ENCODE results near the gene CDKAL1.
"Not testable (repeated sequence)": the region's sequence is repeated elsewhere in the genome, so short reads cannot be mapped to it uniquely, and the experiment has no call there.

Gene CDKAL1

DNA sequence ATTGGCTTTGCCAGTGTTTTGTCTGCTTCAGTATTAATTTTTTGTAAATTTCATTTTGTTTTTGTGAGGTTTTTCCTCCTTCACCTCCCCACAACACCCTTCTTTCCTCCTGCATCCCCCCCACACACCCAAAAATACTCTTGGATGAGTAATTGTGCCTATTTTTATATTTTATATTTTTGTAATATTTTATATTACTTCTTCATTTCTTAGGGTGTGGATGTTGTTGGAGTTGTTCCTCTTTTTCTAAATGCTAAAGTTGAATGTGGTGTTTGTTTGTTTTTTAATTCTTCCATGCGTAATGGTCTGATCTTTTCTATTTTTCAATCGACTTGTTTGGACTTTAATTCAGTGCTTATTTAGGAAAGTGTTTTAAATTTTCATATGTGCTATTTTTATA is 638.8 kb downstream of the CDKAL1 start:
- DNase-seq (ENCODE audit: low read depth in 2 of 2) = no peak

DNA sequence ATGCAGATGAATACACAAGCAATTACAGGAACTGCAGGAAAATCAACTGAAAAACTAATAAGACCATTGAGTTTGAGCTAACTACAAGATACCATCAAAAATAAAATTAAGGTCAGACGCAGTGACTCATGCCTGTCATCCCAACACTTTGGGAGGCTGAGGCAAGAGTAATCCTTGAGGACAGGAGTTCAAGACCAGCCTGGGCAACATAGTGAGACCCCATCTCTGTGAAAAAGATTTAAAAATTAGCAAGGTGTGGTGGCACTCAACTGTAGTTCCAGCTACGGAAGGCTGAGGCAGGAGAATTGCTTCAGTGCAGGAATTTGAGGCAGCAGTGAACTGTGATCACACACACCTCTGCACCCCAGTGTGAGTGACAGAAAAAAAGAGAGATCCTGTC is 639.4 kb downstream of the CDKAL1 start:
- DNase-seq (ENCODE audit: low read depth in 2 of 2) = no peak

DNA sequence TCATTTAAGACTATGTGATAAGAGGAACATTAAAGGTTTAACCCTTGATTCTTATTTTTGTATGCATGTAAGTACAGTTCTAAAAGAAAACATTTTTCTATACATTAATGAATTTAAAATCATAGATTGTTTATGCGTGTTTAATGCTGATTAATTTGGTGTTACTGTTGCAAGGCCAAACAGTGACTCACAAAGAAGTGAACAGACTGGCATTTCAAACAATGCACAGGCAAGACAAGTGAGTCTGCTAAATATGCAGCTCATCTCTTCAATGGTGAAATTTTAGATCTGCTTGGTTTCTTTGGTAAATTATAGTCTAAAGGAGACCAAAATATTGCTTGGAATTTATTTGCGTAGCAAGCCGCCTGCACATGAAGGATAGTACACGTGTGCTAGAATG is 641.9 kb downstream of the CDKAL1 start:
- no peak for DNase-seq (ENCODE audit: low read depth in 2 of 2)

DNA sequence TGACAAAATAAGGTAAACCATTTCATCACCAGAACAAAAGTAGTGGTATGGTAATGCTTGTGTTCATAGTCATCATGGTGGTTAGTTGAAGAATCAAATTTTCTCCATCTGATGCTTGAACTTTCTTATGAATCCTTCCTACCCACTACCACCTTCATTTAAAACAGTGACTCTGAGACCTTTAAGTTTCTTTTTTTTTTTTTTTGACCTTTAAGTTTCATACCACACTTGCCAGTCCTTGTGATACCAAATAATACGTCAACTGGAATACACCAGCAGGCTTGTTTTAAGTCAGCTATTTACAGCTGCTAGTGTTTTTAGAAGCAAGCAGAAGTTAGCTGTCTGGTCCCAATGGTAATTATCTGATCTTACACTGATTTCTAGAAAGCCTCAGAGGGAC is 645.9 kb downstream of the CDKAL1 start:
- no peak for DNase-seq (ENCODE audit: low read depth in 2 of 2)

DNA sequence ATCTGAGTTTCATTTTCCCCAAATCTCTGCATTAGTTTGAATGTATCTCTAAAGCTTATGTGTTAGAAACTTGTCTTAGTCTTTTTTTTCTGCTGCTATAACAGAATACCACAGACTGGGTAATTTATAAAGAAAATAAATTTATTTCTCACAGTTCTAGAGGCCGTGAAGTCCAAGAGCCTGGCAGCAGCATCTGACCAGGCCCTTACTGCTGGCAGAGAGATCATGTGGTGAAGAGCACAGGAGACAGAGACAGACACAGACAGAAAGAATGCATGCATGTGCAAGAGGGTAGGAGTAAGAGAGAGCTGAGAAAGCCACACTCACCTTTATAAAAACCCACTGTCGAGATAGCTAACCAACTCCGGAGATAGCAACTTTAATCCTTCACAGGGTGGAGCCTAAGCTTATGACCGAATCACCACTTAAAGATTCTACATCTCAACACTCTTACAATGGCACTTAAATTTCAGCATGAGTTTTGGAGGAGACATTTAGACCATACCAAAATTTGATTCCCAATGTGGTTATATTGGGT is 646.6 kb downstream of the CDKAL1 start:
- DNase-seq (ENCODE audit: low read depth in 2 of 2) = no peak

DNA sequence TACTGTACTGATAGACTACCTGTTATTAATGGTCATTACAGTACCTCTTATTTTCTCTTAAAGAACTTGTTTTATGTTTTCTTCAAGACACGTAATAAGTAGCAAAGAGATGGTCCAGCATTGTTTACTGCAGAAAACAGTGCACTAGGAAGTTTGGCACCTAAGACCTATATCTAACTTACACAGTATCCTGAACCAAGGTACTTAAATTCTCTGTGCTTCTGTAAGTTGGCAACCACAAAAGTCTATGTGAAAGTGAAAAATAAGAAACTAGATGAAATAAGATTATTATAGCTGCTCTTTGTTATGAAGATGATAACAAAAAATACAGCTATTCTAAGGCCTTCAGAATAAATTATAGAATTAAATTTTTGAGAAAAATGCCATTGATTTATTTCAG is 647.6 kb downstream of the CDKAL1 start:
- no peak for DNase-seq (ENCODE audit: low read depth in 2 of 2)

DNA sequence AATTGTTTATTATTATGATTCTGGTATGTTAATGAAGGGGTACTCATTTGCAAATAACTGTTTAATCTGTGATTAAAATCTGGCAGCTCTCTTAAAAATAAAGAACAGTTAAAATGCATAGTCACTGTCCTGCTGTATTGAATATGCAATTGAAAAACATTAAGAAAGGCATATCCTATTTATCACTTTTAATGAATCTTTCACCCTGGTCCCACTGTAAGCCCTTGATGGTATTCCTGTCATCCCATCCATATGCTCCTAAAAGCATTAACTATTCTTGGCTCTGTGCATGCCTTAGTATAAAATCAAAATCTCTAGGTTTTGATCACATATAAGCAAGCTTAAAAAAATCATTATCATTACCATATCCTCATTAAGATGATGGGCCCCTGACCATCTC is 648.3 kb downstream of the CDKAL1 start:
- DNase-seq (ENCODE audit: low read depth in 2 of 2) = no peak

DNA sequence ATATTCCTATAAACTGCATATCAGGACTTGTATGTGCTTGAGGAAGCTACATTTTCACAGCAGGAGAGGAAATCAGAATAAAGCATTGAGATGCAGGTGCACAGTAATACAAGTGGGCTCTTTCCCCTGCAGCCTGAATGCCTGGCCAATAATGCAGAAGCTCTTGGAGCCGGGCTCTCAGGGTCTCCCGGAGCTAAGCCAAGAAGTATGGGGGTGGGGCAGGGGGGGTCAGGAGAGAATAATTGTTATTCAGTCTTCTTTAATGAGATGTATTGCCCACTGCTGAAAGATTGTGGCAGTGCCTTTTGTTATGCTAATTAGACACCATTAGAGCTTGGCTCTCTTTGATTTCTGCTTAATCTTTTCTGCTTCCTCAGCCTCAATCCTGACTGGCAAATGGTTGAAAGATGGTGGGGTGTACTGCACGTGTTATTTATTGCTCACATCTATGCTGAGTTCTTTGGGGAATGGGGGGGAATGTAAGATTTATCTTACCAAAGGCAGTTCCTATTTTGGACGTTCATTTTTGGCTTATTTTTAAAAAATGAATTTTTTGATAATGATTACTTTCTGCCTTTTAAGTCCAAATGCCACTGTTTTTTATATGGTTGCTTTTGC is 651.7 kb downstream of the CDKAL1 start:
- DNase-seq (ENCODE audit: low read depth in 2 of 2) = no peak

DNA sequence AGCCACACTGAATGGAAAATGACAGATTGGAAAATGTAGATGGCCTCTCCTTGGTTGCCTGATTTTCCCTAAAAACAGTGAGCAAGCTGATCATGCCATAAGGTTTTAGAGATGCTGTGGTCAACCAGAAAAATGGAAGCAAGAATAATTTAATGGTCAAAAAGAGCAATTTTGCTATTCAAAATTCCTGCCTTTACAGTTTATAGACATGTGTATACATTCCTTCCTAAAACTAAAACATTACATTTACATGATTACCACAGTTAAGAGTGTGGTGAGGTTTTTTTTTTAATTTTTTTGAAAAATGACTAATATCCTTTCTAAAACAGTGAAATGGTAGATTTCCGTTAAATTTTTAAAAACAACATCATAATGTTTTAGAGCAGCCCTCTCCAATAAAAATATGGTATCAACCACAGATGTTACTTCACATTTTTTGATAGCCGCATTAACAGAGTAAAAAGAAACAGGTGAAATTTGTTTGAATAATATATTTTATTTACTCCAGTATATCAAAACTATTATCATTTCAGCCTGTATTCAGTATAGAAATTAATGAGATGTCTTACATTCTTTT is 652.3 kb downstream of the CDKAL1 start:
- no peak for DNase-seq (ENCODE audit: low read depth in 2 of 2)

DNA sequence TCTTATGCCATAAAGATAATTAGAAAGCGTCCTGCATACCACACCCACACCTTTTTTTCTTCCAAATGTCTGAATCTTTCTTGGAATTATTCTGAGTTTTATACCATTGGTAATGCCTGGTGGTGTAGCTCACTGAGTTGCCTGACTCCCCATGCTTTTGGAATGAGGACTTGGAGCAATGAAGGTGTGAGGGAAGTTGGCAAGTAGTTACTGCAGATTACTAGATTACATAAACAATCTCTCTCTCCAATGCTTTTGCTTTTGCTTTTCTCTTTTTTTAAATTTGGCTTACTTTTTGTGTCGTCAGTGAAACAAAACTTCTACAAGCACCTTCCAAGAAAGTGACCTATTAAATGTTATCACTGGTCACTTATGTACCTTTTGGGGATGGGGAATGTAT is 653.2 kb downstream of the CDKAL1 start:
- no peak for DNase-seq (ENCODE audit: low read depth in 2 of 2)

DNA sequence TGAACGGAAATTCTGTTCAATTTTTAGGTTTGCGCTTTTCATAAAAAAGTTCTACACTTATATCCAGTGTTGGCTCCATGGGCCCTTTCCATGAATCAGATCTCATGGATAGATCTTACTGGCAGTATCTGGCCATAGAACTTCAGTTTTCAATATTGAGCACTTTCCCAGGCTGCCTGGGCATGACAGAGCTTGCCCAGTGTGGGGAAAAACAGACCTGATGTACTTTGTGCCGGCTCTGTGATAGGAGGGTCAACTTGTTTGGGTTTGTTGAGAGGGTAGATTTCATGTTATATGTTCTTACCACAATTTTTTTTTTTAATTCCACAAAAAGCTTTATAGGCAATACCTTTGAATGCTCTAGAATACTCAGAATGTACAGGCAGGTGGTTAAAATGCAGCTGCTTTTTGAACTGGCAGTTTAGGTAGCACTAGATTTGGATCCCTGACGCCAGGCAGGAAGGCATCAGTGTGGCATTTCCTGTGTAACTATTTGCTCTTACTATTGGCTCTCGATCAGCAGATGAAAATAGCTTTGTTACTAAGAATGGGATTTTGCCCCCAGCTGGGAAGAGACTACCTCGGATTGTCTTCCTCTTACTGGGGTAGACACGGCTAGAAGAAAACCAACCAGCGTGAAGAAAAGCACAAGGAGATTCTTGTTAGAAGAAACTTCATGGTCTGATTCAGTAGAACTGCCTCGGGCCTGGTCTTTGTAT is 654.4 kb downstream of the CDKAL1 start:
- DNase-seq (ENCODE audit: low read depth in 2 of 2) = no peak

DNA sequence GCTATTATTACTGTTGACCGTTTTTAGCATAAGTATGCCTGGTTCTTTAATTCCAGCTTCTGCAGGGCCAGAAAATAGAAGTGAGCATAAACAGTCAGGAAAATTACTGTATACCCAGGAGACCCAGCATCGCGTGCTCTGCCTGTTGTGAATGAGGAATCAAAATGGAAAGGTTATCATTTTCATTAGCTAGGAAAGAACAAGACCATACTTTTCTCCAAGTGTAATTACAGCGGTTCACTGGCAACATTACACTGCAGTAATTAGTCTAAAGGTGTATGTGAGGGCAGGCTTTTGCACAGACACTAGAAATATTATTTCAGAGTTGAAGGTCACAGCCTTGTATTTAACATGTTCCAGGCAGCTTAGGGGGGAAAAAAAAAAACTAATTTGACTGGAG is 655.5 kb downstream of the CDKAL1 start:
- DNase-seq (ENCODE audit: low read depth in 2 of 2) = no peak

DNA sequence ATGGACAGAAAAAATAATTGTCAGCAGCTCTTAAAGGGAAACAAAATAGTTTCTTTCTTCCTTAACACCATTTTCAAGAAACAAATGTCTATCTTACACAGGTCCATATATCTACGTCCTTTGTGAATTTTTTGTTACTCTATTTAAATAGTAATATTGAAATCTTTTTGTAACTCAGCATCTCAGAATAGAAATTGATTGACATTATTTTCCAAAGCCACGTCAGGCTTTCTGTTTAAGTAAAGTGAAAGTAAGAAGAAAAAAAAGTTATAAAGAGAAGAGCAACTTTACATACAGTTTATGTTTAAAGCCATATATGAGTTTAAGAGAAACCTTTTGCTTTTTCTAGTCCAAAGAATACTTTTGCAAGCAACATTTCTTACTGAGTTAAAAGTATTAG is 656.4 kb downstream of the CDKAL1 start:
- no peak for DNase-seq (ENCODE audit: low read depth in 2 of 2)

DNA sequence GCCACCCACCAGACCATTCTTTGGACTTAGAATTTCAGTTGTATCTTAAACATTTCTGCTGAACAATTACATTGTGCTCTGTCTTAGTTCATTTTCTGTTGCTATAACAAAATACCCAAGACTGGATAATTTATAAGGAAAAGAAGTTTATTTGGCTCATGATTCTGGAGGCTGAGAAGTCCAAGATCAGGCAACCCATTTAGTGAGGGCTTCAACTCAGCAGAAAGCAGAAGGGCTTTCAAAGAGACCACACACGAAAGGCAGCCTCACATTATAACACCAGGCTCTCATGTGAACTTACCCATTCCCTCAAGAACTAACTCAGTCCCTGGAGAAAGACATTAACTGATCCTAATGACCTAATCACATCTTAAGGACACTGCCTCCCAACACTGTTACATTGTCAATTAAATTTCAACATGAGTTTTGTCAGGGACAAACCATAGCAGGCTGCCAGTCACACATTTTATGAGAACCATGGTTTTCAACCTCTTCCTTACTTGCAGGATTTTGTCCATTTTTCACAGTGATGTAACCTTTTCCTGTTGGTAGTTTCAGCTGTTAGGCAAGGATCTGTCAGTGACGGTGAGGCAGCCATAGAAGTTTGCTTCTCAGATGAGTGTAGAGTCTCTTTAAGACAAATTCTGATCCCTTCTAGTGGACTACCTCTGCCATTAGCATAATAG is 659.7 kb downstream of the CDKAL1 start:
- no peak for DNase-seq (ENCODE audit: low read depth in 2 of 2)

DNA sequence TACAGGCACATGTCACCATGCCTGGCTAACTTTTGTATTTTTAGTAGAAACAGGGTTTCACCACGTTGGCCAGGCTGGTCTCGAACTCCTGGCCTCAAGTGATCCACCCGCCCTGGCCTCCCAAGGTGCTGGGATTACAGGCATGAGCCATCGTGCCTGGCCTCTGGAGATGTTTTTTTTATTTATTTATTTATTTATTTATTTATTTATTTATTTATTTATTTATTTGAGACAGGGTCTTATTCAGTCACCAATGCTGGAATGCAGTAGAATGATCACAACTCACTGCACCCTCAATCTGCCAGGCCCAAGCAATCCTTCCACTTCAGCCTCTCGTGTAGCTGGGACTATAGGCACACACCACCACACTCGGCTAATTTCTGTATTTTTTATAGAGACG is 661.0 kb downstream of the CDKAL1 start:
- not testable (repeated sequence) for DNase-seq (ENCODE audit: low read depth in 2 of 2)

DNA sequence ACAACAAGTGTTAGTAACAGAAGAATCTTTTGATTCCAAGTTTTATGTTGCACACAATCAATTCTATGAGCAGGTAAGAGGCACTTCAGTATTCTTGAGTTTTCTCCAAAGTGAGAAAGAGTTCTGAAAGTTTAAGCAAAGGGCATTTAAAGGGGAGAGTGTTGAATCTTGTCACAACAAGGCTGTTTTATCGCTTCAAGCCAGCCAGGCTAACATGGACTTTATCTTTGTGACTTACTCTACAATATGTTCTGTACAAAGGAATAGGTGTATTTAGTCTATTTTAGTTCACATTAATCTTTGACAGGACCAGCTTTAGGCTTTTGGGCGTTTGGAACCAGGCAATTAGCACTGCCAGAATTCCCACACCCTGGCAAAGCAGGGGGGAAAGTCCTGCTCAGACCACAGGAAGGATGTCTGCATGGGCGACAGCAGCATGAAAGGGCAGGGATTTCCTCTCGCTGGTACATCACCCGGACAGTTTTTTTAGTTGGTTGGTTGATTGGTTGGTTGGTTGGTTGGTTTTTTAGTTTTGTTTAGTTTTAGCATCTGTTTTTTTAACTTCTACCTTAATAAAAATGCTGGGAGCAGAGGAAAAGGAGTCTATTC is 663.9 kb downstream of the CDKAL1 start:
- DNase-seq (ENCODE audit: low read depth in 2 of 2) = no peak

DNA sequence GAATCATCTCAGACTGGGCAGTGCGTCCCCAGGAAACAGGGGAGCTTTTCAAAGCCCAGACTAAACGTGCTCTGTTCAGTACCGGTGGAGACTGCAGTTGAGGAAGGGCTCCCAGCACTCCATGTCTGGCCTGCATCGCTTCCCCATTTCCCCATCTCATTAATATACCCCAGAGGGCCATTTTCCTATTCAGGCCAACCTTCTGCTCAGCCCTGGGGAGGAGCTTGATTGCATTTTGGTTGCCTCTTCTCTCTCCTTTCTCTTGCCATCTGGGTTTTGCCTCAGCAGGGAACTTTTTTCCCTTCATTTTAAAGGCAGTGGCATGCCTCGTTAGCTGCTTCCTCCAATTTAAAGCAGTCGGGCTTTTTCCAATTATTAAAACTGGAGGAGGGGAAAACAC is 665.0 kb downstream of the CDKAL1 start:
- DNase-seq (ENCODE audit: low read depth in 2 of 2) = no peak

DNA sequence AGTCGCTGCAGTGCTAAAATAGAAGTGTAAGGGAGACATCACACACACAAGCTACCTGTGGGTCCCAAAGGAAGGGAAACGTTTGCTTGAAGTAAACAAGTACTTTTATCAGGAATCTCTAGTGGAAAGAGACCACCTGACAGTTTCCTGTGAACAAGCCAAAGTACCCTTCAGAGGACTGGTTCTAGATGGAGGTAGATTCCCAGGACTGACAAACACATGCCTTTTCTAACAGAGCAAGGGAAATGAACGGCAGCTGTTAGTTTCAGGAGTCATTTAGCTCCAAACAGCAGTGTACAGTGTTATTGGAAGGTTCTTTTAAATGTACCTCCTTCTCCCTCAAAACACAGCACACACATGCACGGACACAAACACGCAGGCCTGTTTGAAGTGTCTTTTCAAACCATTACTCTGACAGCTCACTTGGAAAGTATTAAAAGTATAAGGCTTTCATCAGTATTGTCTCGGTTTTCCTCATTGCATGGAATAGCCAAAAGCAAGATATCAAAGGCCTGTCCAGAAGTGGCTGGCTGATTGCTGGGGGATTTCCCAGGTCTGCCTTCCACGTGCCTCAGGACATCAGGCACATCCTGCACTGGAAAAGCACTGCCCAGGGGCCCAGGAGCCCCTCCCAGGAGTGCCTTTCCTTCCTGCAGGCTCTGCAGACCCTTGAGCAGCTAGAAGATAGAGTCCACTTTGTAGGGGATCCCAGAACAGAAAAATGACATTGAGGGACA is 666.0 kb downstream of the CDKAL1 start:
- no peak for DNase-seq (ENCODE audit: low read depth in 2 of 2)

DNA sequence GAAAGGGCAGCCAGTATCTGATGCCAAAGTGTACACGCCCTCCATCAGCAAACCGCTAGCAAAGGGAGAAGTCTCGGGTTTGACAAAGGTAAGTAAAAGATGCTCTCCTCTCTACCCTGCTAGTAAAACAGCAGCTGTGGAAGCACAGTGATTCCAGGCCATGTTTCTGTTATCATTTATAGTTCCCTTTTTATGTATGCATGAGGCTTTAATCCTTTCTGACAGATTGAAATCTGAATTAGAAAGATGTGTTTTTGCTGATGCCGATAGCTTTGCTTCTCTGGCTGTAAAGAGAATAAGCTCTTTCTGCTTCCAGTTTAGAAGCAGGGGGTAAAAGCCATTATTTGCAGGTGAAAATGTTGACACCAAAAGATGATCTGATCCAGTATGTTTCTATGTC is 666.9 kb downstream of the CDKAL1 start:
- DNase-seq (ENCODE audit: low read depth in 2 of 2) = no peak

DNA sequence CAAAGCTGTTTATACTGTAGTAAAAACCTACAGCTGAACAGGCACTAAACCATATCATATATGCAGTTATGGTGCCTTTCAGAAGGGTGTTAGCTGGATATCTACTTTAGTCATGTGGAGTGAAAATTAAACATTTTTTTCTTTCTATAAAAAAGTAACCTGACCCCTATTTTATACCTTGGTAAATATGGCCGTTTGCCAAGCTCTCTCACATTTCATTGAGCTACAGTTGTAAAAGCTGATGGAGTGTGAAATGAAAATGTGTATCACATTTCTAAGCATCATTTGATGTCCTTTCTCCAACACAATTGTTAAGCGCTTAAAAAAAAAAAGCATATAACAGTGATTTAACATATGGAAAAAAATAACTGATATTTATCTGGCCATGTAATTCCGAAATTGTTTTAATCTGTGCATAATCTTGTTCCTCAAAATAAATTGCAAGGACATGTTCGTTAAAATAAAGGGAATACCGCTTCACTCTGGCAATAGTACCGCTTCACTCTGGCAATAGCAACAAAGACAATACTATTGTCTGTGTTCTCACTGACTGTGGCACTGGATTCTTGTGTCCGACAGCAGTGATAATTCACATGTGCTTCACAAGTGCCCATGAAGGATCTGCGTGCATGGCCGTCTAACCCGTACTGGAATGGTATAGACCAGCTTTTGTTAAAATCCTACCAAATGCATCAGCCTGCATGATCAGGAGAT is 667.5 kb downstream of the CDKAL1 start:
- no peak for DNase-seq (ENCODE audit: low read depth in 2 of 2)

DNA sequence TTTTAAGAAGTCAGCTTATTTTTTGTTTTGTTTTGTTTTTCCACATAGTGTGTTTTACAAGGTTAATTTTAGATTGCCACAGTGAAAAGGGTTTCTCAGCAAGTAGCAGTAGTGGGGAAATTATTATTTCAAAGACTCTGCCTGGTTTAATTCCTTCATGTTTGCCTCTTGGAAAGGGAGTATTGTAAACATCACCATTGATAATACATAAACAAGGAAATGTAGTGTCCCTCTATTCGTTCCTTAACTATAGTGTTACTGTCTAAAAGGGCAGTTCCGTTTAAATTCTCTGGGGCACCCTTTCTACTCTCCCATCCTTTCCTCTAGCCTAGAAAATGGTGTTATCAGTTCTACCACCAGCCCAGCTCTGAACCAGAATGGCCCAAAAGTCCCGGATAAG is 668.3 kb downstream of the CDKAL1 start:
- DNase-seq (ENCODE audit: low read depth in 2 of 2) = no peak

Data from stimulated activated CD4-positive, alpha-beta T cell treated with anti-CD3 and anti-CD28 coated beads, Interleukin-4, amount 100 ng/mL, for 48 hours (primary cell).